ENCODE data around the gene OCRL. TPM values are rescaled to one million over a fixed set of nuclear protein-coding genes. Genes with fewer than 3 reads are reported as not detected.
"Not testable (repeated sequence)": the region's sequence is repeated elsewhere in the genome, so short reads cannot be mapped to it uniquely, and the experiment has no call there.

OCRL gene
- total RNA-seq, 1 donor from 2014 or later = 25.2 TPM

DNA sequence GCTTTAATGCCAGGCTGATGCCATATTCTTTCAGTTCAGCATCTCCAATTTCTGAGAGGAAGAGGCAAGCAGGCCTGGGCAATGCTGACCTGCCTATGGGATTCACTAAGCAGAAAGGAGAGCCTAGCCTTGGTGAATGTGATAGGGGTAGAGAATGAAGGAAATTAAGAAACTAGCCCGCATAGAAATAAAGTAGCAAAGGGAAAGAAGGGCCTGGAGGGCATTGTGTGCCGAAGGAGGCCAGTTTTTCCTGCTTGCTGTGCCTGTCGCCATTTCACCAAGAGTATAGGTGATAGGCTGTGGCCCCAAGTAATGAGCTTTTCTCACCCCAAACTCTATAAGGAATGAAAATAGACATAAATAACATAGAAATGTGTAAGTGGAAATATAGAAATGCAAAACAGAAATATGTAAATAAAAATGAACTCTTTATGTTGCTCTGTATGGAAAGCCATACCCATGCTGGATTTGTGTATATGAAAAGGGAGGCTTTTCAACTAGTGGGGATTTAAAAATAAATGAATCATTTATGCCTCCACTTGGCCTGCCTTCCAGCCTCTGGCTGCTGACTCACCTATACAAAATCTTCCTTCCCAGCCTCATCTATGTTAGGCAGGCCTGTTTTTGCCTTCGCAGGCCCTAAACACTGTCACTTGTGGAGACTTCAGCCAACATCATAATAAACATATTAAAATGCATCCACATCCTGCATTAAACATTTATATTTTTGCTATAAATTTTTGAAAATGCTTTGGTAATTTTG, 5.1 kb upstream of the OCRL start:
- no peak for DNase-seq (ENCODE audit: low spot score)

DNA sequence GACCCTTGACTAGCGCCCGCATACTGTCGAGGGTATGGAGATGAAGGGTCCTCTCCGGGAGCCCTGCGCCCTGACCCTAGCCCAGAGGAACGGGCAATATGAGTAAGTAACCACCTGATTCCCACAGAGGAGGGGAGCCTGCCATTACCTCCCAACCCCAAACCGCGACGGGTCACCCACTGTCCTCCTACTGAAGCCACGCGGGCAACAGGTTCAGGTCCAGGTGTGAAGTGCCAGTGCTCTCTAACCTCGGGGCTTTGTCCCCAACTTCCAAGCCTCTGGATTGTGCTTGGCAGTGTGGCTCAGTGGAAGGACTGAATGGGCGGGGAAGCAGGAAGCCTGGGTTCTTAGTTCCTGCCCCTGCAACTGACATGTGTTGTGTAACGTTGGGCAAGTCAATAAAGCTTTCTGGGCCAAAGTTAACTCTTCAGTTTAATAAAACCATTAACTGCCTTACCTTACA, 694 bp downstream of the OCRL start:
- DNase-seq (ENCODE audit: low spot score) = no peak

DNA sequence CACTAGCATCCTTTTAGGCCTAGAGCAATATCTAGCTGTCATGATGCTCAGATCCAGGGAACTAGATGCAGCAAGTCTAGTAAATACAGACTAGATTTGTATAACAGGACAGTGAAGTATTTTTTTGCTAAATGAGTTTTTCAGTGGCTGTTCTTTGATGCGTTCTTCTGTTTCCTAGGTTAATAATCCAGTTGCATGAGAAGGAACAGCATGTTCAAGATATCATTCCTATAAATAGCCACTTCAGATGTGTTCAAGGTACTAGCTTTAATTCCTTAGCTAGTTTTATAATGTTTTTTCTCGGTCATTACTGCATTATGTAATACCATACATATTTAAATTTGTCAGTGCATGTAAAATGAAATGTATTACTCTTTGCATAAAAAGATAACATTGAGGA, 4.7 kb downstream of the OCRL start:
- DNase-seq (ENCODE audit: low spot score) = no peak

DNA sequence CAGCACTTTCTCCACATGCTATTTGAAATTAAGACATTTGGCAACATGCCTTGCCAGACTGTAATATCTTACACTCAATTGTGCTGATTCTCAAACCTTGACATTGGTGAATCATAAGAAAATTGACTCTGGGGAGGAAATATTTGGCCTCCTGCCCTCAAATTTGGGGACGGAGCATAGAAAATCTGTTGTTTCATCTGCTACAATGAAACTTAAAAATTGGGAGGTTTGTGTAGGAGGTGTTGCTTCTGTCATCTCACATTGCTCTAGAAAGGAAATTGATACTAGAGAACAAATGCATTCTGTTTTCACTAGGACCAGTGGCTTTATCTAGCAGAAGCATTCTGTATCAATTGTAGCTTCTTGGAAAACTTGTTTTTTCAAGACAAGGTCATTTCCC, 5.3 kb downstream of the OCRL start:
- DNase-seq (ENCODE audit: low spot score) = no peak

DNA sequence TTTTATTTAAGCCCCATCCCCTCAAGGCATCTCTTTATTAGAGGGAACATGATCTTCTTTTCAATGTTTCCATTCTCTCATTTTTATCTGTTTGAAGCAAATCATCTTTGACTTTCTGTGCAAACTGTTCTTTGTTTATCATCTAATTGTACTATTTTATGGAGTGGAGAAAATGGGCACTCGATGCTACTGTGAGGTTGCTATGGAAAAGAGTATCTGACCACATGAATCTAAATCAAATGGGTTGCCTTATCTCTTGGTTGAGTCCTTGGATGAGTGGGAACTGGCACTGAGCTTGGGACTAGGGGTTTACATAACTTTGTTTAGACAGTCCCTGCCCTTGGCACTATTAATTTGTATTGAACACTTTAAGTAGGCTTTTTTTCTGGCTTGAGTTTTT, 9.1 kb downstream of the OCRL start:
- no peak for DNase-seq (ENCODE audit: low spot score)

DNA sequence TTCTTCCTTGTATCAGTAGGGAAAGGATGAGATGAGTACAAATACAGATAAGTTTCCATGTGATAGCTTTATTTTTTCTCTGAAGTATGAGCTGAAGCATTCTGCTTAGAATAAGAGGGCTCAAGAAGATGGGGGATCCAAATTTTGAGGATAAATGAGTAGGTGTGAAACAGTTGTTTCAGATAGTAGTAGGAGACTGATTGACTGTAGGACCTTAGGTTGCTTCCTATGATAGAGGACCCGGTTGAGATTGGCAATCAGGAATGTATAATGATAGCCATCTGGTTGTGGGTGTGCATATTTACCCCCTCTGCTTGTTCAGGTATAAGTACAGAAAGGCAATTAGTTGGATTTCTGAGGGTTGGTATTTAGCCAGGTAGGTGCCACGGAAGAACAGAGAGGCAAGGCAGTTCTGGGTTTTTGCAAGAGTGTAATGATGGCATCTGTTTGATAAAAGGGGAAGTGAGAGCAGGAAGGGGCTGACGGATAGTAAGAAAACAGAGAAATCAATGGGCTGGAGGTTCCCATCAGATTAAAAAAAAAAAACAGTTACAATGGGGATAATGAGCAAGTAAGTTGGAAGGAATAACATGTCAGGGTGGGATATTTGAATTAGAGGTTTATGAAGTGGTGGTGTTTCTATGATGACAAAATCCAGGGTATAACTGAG, 13.7 kb downstream of the OCRL start:
- no peak for DNase-seq (ENCODE audit: low spot score)

DNA sequence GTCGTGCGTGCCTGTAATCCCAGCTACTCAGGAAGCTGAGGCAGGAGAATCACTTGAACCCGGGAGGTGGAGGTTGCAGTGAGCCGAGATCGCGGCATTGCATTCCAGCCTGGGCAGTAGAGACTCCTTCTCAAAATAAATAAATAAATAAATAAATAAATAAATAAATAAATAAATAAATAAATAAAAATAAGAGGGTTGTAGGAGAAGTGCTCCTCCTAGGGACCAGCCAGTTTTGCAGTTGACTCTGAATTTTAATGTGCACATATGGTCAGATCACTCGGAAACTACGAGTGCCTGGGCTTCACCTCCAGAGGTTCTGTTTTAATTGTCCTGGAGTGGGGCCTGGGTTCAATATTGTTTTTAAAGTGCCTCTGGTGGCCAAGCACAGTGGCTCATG, 14.8 kb downstream of the OCRL start:
- not testable (repeated sequence) for DNase-seq (ENCODE audit: low spot score)

DNA sequence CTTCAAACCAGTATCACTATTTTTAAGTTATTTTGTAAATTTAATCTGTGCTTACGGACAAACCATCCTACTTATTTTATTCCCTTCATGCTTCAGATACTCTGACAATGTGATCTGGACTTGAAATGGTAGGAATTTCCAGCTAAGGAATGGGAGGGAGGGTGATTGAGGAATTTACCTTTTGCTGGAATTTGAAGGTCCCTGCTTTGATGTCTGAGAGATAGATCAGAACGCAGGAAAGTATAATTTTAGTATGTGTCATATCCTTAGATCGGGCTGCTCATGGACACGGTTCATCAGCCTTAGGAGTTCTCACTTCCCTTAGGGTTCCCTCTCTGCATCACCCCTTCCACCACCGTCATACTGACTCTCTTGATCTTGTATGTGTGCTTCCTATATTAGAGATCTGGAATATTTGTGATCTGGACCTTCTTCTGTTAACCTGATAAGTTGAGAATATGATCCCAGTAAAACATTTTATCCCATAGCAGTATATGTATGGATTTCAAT, 16.8 kb downstream of the OCRL start:
- no peak for DNase-seq (ENCODE audit: low spot score)

DNA sequence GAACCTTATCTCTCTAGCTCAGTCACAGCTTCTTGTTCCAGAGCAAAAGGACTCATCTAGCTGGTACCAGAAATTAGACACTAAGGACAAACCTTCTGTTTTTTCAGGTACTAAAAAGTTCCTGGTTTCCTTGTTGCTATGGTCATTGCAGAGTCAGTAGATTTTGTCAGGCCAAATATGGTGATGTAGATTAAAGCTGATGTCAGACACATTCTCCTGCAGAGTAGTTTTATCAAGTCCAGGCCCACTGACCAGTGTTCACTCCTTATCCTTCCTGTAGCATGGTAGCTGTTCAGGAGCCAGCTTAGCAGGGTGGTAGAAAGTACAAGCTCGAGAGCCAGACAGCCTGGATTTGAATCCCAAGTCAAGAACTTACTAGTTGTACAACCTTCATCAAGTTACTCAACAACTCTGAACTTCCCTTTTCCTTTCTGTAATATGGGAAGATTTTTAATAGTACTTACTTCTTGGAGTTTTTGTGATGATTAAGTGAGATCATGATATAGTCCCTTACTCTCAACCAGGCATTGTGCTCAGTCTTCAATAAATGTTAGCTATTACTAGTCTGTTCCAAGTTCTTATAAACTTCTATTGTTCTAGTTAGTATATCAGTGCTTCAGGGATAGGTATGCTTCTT, 17.9 kb downstream of the OCRL start:
- no peak for DNase-seq (ENCODE audit: low spot score)

DNA sequence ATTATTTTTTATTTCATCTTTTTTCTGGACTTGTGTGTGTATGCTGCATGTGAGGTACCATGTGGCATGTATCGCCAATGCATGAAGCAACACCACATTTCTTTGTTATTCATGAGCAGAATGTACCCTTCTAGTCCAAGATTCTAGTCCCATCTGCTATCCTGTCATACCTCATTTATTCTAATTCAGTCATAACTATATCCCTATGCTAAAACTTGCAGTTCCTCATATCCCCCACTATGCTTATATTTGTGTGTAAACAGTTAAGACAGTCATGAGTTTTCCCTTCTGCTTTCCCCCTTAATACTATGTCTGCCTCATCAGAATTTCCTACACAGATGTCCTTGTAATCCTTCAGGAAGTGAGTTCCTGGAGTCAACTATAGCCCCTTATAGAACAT, 19.7 kb downstream of the OCRL start:
- no peak for DNase-seq (ENCODE audit: low spot score)

DNA sequence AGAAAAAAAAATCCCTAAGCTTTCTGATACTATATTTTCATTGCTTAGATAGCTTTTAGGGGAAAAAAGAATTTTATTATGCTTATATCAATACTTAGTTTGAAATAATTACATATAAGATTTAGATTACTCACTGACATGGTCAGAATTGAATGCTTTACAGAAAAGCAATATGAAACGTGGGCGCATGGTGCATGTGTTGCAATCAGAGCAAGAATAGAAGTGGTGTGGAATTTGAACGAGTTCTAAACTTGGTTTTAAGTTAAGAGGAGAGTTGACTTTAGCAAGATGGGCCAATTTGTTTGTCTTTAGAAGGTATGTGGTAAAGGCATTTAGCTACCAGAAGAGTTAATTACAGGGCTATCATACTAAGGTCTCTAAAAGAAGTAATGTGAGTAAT, 21.4 kb downstream of the OCRL start:
- no peak for DNase-seq (ENCODE audit: low spot score)

DNA sequence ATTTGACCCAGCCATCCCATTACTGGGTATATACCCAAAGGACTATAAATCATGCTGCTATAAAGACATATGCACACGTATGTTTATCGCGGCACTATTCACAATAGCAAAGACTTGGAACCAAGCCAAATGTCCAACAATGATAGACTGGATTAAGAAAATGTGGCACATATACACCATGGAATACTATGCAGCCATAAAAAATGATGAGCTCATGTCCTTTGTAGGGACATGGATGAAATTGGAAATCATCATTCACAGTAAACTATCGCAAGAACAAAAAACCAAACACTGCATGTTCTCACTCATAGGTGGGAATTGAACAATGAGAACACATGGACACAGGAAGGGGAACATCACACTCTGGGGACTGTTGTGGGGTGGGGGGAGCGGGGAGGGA, 24.3 kb downstream of the OCRL start:
- not testable (repeated sequence) for DNase-seq (ENCODE audit: low spot score)

DNA sequence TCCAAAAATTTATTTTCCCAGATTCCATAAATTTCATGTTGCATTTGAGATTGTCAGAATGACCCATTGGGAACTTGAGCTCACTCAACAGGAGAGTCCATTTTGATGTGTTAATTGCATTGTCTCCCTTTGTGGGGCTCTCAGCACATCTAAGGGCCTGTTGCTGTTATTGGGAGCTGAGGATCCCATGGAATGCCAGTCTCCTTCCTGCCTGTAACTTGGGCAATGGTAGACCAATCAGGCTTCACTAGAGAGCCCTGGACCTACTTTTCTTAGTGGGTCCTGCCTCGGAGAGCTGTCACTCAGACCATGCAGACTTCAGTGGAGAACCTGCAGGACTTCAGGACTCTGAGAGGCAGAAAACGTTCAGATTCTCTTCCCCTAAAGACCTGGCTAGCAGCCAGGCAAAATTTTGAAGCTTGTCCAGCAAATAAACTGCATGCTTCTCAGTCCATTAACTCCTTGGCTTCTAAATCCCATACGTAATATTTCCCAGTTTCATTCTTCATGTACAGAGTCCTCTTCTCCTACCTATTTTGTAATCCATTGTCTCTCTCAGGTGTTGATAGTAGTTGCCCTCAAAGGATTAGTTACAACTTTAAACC, 25.1 kb downstream of the OCRL start:
- DNase-seq (ENCODE audit: low spot score) = no peak

DNA sequence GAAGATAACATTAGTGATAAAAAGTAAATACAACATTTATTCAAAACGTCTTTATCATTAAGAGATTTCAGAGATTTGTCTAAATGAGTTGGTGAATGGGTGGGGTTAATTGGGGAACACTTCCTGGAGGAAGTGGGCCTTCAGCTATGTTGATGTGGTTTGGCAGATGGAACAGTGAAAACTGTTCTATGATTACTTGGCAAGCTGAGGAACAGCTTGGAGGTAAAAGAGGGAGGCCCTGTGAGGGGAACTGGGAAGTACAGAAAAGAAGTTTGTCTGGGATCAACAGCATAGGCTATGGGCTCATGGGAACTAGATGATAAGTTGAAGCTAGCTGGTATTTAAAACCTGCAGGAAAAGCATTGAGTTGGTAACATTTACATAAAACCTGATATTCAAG, 26.0 kb downstream of the OCRL start:
- DNase-seq (ENCODE audit: low spot score) = no peak

DNA sequence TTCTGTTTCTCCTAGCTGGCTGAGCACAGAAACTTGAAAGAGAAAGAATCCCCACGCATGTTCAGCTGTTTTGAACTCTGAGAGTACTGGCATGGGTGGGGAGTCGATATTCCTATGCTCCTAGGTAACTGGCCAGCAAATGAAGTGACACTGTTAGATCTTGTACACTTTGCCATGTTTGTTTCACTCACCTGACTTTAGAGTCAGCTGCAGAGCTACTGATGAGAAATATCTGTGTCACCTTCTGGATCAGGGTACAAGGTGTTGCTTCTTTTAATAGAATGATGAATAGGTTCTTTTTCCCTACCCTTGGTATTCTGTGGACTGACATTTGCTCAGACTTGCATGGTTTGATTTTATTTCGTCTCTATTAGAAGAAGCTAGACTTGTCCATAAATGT, 28.3 kb downstream of the OCRL start:
- DNase-seq (ENCODE audit: low spot score) = no peak

DNA sequence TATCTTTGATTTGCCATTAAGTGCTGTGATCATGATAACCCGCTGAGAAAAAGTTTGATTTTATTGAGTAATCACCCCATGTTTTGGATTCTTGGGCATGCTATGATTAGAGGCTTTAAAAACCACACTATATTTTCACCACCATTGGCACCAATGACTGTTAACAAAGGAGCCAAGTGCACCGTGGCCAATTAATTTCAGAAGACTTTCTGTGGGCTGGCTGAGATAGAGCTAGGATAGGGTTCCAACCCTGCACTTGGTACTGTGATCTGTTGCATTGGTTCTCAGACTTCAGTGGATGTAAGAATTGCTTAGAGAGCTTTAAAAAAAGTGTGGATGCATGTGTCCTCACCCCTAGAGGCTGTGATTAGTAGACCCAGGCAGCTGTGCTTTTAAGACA, 32.4 kb downstream of the OCRL start:
- no peak for DNase-seq (ENCODE audit: low spot score)

DNA sequence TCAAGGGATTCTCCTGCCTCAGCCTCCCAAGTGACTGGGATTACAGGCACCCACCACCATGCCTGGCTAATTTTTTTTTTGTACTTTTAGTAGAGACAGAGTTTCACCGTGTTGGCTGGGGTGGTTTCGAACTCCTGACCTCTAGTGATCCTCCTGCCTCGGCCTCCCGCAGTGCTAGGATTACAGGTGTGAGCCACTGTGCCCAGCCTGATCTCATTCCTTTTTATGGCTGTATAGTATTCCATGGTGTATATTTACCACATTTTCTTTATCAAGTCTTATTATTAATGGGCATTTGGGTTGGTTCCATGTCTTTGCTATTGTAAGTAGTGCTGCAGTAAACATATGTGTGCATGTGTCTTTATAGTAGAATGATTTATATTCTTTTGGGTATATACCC, 33.6 kb downstream of the OCRL start:
- not testable (repeated sequence) for DNase-seq (ENCODE audit: low spot score)

DNA sequence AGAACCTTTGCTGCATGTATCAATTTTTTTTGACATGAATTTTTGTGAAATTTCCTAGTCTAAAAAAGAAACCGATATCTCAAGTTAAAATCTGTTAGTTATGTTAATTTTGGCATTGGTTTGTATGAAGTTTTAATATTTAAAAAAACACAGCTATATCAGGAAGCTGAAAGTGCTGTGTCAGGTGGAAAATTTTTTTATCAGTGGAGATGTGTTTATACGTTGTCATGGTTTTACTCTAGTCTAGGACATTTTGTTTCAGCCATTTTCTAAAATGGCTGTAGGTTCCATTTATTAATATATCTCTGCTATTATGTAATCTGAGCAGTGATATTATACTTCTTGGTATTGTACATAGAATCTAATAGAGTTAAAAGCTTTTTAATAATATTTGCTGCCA, 34.2 kb downstream of the OCRL start:
- DNase-seq (ENCODE audit: low spot score) = no peak

DNA sequence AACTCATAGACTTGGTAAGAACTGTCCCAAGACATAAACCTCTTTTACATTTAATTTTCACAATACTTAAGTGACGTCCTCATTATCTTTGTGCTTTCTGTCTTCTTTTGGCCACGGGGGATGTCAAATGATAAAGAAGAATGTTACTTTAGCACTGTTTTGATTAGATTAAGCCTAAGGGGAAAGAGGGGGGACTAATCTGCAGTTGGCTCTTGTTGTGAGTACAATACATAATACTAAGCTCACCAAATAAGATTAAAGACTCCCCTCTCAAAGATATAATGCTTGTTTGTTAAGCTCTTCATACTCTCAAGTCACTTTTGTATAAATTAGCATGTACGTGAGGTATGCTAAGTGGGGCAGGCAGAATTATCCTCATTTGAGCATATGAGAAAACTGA, 36.5 kb downstream of the OCRL start:
- no peak for DNase-seq (ENCODE audit: low spot score)

DNA sequence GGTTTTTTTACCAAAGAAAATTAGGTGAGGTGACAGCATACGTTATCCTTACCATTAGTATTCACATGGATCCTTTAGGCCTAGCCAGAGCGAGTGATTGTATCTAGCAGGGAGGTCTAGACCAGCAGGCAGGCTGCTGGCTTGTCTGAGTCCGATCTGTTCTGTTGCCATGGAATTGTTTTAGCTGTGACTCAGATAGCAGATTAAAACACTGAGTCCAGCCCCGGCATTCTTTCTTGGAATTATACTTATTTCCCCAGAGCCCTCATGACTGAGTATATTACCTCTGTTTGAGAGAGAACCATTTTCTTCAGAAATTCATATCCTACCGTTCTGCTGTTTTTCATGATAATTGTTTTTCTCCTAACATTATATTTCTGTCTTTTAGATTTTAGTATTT, 37.4 kb downstream of the OCRL start:
- no peak for DNase-seq (ENCODE audit: low spot score)

DNA sequence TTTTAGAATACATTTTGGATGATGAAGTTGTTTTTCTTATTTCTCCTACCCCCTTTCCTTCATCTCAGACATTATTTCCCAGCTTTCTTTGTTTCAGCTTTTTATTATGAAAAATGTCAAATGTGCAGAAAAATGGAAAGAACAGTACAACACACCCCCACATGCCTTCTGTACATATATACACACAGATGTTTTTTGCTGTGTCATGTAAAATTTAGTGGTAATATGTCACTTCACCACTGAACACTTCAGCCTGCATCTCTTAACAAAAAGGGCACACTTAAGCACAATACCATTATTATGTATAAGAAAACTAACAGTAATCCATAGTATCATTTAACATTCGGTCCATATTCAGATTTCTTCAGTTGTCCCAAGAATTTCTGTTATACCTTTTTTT, 37.8 kb downstream of the OCRL start:
- DNase-seq (ENCODE audit: low spot score) = no peak

DNA sequence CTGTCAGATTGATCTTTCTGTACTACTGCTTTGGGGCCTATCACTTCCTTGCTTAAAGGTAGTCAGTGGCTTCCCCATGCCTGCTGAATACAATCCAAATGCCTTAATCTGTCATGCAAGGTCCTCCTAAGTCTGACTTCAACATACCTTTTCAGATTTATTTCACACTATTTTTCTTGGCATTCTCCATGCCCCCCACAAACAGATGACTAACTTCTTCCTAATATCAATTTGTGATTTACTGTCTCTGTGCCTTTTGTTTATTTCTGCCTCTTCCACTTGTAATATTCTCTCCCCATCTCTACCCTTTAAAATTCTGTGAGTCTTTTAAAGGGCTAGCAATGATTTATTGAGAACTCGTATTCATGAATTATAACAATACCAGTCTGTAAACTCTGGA, 41.8 kb downstream of the OCRL start:
- DNase-seq (ENCODE audit: low spot score) = no peak
